ENCODE results near the gene ERVFRD-1. TPM values are rescaled to one million over a fixed set of nuclear protein-coding genes. Genes with fewer than 3 reads are reported as not detected.
"Not testable (repeated sequence)": the region's sequence is repeated elsewhere in the genome, so short reads cannot be mapped to it uniquely, and the experiment has no call there.

ERVFRD-1 gene
- total RNA-seq, 1 experiment from 2014 or later: 0.17 TPM

DNA sequence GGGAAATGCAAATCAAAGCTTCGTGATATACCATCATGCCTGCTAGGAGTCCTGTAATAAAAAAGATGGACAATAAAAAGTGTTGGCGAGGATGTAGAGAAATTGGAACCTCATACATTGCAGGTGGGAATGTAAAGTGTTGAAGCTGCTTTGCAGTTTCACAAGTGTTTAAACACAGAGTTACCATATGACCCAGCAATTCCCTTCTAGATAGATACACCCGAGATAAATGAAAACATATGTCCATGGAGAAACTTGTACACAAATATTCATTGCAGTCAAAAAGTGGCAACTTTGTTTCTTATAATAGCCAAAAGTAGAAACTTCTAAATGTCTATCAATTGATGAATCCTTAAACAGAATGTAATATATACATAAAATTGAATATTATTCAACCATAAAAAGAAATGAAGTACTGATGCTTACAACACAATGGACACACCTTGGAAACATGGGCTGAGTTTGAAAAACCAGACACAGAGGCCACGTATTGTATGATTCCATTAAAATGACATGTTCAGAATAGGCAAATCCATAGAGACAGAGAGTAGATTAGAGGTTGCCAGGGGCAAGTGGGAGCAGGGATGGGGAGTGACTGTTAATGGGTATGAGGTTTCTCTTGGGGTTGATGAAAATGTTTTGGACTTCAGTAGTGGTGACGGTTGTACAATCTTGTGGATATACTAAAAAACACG lies 20.8 kb upstream of the ERVFRD-1 start:
- no peak for DNase-seq (ENCODE audit: low spot score)
- in situ Hi-C loops (cut with HindIII; ENCODE audit: low sequenced_read_pairs): no loop called here

DNA sequence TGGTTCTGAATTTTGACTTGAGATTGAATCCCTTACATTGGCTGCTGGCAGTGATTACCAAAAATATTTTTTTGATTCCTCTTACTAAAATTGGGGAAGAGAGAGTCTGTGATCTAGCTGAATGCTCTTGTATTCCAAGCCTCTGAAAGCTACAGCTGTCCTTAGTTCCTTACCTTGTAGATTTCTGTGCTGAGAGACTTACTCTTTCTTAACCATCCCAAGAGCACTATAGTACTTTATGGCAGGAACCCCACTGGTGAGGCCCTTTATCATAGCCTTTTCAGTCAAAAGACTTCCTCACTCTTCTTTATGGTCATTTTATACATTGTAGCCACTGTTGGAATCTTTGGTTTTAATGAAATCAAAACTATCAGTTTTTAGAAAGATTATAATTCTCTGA lies 19.1 kb upstream of the ERVFRD-1 start:
- in situ Hi-C loops (cut with HindIII; ENCODE audit: low sequenced_read_pairs): no loop called here
- DNase-seq (ENCODE audit: low spot score): no peak

DNA sequence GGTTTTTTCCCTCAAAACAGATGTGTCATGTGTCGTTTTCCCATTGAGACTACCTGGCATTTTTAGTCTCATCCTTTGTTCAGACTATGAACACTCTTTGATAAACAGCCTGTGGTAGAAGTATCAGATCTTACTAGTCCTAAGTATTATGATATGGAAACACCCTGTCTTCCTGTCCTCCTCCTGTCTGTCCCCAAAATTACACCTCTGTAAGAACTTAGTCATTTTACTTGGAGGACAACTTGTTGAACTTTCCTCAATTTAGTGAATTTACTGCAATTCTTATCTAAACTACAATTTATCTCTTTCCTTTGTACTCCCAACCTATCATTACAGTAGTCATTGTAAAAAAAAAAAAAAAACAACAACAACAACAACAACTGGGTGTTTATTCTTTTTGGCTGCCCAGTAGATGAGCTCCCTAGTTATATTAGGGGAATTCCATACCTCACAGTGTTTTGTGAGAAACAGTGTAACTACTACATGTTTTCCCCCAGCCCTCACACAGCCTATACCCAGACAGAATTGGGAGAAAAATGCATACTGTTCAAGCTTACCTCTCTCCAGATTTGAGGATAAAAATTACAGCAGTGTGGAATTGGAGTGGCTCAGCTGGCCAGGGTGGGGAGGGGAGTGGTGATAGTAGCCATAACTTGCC lies 18.5 kb upstream of the ERVFRD-1 start:
- in situ Hi-C loops (cut with HindIII; ENCODE audit: low sequenced_read_pairs): no loop called here
- DNase-seq (ENCODE audit: low spot score): no peak

DNA sequence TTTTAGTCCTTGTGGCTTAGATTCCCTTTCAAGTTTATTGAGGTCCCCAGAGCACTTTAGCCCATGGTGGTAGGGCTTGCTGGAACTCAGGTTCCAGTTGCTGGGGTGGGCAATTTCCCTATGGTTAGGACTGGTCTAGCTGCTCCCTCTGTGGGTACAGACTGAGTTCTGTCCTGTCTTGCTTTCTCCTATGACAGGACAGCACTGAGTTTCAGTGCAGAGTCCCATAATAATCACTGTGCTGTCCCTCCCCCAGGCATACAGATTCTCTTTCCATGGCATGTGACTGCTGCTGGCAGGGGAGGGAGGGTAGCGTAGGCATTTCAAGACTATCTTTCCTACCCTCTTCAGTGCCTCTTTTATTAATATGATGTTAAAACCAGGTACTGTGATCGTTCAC lies 17.1 kb upstream of the ERVFRD-1 start:
- in situ Hi-C loops (cut with HindIII; ENCODE audit: low sequenced_read_pairs): no loop called here
- DNase-seq (ENCODE audit: low spot score): no peak

DNA sequence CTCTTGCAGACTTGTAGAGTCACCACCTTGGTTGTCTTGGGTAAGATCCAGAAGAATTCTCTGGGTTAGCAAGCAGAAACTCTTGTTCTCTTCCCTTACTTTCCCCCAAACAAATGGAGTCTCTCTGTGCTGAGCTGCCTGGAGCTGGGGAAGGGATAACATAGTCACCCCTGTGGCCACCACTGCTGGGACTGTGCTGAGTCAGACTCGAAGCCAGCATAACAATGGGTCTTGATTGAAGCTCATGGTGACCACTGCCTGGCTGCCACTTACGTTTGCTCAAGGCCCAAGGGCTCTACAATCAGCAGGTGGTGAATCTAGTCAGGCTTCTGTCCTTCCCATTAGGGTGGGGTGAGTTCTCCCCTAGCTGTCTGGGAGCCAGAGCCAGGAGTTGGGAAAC lies 15.4 kb upstream of the ERVFRD-1 start:
- in situ Hi-C loops (cut with HindIII; ENCODE audit: low sequenced_read_pairs): no loop called here
- no peak for DNase-seq (ENCODE audit: low spot score)

DNA sequence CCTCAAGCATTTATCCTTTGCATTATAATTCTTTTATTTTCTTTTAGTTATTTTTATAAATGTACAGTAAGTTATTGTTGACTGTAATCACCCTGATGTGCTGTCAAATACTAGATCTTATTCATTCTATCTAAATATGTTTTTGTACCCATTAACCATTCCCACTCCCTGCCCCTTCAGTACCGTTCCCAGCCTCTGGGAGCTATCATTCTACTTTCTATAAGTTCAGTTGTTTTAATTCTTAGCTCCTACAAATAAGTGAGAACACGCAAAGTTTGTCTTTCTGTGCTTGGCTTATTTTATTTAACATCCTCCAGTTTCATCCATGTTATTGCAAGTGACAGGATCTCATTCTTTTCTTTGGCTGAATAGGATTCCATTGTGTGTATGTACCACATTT lies 12.5 kb upstream of the ERVFRD-1 start:
- in situ Hi-C loops (cut with HindIII; ENCODE audit: low sequenced_read_pairs): no loop called here
- no peak for DNase-seq (ENCODE audit: low spot score)

DNA sequence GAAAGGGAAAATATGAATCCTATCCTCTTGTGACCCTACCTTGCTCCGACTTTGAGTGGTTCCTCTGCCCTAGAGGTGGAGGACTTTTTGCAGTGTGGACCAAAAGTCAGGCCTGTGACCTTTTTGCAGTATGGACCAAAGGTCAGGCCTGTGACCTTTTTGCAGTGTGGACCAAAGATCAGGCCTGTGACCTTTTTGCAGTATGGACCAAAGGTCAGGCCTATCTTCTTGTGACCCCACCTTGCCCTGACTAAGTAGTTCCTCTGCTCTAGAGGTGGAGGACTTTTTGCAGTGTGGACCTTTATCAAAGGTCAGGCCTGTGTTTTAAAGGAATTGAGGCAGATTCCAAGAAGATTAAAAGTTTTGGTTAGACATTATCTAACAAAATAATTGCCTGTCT lies 10.9 kb upstream of the ERVFRD-1 start:
- in situ Hi-C loops (cut with HindIII; ENCODE audit: low sequenced_read_pairs): no loop called here
- no peak for DNase-seq (ENCODE audit: low spot score)

DNA sequence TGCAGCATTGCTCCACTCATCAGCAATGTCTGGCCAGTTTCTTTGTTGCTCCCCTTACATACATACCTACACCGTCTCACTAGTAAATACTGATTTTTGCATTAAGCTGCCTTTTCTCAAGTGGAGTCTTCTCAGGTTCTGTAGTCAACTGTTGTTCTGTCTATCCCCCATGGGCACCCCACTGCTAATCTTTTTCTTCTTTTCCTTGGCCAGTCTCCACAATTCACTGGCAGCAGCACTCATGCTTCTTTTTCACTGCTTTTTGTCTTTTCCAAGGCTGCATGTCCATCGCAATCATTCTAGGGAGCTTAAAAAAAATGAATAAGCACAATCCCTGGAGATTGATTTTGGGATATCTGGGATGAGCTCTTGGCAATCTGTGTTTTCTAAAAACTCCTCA lies 10.3 kb upstream of the ERVFRD-1 start:
- no peak for DNase-seq (ENCODE audit: low spot score)
- in situ Hi-C loops (cut with HindIII; ENCODE audit: low sequenced_read_pairs): no loop called here

DNA sequence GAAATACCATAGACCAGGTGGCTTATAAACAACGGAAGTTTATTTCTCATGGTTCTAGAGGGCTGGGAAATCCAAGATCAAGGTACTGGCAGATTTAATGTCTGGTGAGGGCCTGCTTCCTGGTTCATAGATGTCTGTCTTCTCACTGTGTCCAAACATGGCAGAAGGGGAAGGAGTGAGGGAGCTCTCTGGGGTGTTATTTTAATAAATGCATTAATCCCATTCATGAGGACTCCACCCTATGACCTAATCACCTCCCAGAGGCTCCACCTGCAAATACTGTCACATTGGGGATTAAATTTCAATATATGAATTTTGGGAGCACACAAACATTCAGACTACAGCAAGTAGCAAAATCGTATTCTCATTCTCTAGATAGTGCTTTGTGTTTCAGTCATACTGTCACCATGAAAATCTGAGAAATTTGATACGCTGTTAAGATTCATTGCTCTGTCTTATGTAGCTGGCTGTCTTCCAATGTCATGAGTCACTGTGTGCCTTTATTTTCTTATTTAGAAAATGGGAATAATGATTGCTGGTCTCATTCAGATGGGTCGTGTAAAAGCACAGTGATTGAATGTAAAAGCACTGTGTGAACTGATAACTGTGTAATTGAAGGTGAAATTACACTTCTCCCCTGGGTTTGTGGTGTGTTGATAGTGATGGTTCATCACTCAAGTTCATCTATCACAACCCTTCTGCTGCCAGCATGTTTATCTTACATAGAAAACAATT lies 8.9 kb upstream of the ERVFRD-1 start:
- no peak for DNase-seq (ENCODE audit: low spot score)

DNA sequence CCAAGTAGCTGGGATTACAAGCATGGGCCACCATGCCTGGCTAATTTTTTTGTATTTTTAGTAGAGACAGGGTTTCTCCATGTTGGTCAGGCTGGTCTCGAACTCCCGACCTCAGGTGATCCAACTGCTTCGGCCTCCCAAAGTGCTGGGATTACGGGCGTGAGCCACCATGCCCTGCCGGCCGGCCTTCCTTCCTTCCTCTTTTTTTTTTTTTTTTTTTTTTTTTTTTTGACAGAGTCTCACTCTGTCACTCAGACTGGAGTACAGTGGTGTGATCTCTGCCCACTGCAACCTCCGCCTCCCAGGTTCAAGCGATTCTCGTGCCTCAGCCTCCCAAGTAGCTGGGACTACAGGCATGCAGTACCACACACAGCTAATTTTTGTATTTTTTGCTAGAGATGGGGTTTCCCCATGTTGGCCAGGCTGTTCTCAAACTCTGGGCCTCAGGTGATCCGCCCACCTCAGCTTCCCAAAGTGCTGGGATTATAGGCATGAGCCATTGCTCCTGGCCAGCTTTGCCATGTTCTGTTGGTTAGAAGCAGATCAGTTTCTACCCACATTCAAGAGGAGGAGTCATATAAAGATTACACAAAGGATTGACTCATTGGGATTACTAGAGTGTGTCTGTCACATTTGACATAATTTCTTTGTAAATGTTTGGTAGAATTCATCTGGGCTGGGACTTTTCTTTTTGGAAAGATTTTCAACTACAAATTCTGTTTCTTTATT lies 4.4 kb upstream of the ERVFRD-1 start:
- in situ Hi-C loops (cut with HindIII; ENCODE audit: low sequenced_read_pairs); DNase-seq (ENCODE audit: low spot score): not testable (repeated sequence)

More for the DNA sequence above, 8.9 kb upstream of the ERVFRD-1 start:
- in situ Hi-C loops (cut with HindIII; ENCODE audit: low sequenced_read_pairs): no loop called here

DNA sequence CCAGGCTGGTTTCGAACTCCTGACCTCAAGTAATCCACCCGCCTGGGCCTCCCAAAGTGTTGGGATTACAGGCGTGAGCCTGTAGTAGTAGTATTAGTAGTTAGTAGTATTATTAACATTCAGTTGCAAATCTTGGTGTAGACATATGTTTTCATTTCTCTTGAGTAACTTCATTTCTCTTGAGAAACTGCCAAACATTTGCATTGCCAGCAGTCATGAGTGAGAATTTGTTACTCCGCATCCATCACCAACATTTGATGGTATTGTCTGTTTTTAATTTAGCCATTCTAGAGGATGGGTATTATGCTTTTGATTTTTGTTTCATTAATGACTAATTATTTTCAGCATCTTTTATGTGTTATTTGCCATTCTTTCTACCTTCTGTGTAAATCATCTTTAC lies 1.5 kb upstream of the ERVFRD-1 start:
- in situ Hi-C loops (cut with HindIII; ENCODE audit: low sequenced_read_pairs): no loop called here
- DNase-seq (ENCODE audit: low spot score): peak; percentile 57

DNA sequence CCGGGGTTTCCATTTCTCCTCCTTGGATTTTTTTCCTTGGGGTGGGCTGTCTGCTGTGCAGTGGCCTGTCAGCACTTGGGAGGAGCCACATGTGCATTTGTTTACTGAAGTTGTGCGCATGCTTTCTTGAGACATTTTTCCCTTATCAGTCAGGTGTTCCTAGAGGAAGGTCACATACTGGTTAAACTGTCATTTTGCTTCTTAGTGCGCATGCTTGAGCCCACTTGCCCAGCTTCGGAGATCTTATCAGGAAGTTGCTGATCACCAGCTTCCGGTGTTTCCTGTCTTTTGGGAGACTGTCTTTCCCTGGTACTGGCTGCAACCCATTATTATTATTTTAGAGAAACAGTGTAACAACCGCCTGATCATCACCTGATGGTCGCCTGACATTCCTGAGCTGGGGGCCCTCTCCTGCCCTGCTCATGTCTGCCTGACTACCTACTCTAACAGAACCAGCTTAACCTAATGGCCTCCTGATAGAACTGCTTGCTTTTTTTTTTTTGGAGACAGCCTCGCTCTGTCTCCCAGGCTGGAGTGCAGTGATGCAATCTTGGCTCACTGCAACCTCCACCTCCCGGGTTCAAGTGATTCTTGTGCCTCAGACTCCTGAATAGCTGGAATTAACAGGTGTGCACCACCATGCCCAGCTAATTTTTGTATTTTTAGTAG lies 378 bp upstream of the ERVFRD-1 start:
- DNase-seq (ENCODE audit: low spot score): no peak
- in situ Hi-C loops (cut with HindIII; ENCODE audit: low sequenced_read_pairs): no loop called here

DNA sequence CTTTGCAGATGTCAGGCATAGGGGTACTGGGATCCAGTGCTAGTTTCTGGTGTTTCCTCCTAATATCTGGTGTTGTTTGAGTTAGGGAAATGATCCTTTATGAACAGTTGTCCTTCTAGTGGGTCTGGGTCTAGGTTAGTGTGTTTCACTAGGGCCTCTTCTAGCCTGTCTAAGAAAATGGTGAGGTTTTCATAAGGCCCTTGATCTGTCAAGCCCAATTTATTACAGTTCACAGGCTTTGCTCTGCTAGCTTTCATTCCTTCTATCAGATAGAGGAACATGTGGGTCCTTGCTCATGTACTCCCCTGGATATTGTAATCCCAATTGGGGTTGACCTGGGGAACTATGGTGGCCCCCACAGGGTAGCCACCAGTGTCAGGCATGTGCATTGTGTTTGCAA lies 2.8 kb downstream of the ERVFRD-1 start:
- in situ Hi-C loops (cut with HindIII; ENCODE audit: low sequenced_read_pairs): no loop called here

DNA sequence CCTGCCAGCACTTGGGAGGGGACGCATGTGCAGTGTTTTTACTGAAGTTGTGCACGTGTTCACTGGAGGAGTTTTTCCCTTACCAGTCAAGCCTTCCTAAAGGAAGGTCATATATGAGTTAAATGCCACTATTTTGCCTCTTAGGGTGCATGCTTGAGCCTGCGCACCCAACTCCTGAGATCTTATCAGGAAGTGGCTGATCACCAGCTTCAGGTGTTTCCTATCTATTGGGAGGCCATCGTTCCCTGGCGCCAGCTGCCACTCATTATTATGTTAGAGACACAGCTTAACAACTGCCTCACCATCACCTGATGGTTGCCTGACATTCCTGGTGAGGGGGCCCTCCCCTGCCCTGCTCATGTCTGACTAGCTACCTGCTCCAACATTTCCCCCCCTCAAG lies 8.5 kb downstream of the ERVFRD-1 start:
- no peak for DNase-seq (ENCODE audit: low spot score)
- in situ Hi-C loops (cut with HindIII; ENCODE audit: low sequenced_read_pairs): no loop called here

More for the DNA sequence above, 2.8 kb downstream of the ERVFRD-1 start:
- DNase-seq (ENCODE audit: low spot score): no peak

DNA sequence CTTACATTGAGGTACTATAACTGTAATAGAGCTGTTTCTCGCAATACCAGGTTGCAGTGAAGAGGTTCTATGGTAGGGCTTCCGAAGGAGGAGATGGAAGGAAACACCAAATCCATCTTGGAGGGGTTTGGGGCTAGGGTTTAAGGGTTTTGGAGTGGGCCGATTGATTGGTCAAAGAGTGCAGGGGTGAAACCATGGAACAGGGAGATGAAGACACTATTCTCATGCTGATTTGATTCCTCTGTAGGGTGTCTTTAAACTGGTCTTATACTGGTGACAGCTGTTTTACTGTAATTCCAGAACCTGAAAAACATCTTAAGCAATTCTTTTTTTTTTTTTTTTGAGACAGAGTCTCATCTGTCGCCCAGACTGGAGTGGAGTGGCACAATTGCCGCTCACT lies 10.1 kb downstream of the ERVFRD-1 start:
- DNase-seq (ENCODE audit: low spot score): no peak
- in situ Hi-C loops (cut with HindIII; ENCODE audit: low sequenced_read_pairs): no loop called here

DNA sequence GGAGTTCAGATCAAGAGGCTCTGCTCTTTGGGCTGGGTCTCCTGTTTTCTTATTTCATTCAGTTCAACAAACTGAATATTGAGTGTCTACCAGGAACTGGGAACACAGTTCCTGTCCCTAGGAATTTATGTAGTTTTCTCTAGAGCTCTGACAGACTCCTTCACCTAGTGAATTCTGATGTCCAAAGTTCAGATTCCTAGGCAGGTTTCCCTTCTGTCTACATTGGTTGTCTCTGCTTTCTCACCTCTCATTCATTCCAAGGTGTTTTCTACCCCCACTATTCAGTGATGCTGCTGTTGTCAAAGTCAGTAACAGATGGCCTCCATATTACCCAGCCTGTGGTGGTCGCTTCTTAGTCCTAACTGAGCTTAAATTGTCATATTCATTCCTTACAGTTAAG lies 13.5 kb downstream of the ERVFRD-1 start:
- DNase-seq (ENCODE audit: low spot score): no peak
- in situ Hi-C loops (cut with HindIII; ENCODE audit: low sequenced_read_pairs): no loop called here

DNA sequence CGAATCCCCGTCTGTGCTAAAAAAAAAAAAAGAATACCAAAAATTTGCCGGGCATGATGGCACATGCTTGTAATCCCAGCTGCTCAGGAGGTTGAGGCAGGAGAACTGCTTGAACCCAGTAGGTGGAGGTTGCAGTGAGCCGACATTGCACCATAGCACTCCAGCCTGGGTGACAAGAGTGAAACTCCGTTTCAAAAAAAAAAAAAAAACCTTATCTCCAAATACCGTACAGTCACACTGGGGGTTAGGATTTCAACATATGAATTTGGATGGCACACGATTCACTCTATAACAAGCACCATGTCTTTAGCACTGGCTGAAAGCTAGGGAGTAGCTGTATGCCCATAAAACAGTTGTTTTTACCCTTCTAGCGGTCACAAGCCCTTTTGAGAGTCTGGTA lies 14.0 kb downstream of the ERVFRD-1 start:
- no peak for DNase-seq (ENCODE audit: low spot score)
- in situ Hi-C loops (cut with HindIII; ENCODE audit: low sequenced_read_pairs): no loop called here

DNA sequence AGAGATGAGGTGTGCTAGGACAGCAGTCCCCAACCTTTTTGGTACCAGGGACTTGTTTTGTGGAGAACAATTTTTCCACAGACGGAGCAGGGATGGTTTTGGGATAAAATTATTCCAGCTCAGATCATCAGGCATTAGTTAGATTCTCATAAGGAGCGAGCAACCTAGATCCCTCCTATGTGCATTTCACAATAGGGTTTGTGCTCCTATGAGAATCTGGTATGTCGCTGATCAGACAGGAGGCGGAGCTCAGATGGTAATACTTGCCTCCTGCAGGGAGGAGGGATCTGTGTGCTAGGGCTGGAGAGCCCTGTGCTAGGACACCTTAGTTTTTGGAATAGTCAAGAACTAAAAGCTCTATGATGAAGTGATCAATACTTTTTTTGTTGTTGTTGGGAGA lies 15.4 kb downstream of the ERVFRD-1 start:
- in situ Hi-C loops (cut with HindIII; ENCODE audit: low sequenced_read_pairs): no loop called here
- peak; percentile 61 for DNase-seq (ENCODE audit: low spot score)

DNA sequence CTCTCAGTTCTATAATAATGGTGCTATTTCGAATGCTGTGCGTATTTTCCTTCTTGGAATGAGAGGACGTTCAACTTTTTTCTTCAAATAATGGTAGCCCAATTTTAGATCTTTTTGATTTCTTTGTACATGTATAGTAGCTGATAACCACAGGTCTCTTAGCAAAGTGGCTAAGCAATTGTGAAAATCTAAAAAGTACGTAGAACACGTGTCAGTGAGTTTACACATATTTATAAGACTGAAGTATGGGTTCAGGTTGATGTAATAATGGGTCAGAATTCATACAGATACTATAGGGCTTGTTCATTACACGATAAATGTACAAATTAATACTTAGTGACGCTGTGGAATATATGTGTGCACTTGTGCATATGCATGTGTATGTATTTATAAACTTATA lies 16.6 kb downstream of the ERVFRD-1 start:
- in situ Hi-C loops (cut with HindIII; ENCODE audit: low sequenced_read_pairs): no loop called here
- no peak for DNase-seq (ENCODE audit: low spot score)
